Measurements from ENCODE around the gene CFAP77. TPM values are rescaled to one million over a fixed set of nuclear protein-coding genes. Genes with fewer than 3 reads are reported as not detected.

The CFAP77 gene
- total RNA-seq, 1 donor from 2014 or later = not detected

DNA sequence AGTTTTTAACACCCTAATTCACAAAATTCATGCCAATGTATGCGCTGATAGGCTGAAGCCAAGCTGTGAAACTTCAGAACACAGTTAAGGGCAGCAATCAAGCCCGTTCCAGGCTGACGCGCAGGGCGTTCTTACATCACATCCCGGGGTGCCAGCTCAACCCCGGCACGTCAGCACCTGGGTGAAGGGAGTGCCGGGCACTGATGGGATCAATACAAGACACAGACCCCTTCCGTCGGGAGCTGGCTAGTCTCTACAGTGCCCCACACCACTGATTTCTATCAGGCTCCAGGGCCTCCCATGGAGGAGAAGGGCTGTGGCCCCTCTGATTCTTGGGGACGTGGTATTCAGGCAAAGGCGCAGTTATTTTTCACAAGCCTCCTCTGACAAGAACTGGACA, 184.4 kb downstream of the CFAP77 start:
- ATAC-seq = no peak
- H3K4me3 ChIP-seq = no peak overlapping the region

DNA sequence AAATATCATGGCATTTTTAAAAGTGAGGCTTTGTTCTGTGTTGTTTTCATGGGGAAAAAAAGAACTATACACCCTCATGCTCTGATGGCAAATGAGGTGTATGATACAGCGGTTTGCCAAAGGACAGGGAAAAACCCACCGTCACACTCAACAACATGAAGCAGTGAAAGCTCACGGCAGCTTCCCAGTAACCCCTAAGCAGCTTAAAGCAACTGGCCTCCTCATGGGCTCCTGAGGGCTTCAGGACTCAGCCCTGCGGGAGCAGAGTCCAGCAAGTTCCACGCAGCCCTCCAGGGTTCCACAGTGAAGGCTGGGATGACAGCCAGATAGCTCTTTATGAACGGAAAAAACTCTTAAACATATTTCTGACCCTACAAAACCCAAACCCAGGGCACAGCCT, 185.3 kb downstream of the CFAP77 start:
- intact Hi-C loops (cut with DNase I) = no loop called here
- H3K4me3 ChIP-seq = no peak overlapping the region
- no peak overlapping the region for H3K27ac ChIP-seq
- H3K4me1 ChIP-seq = no peaks in the 10 kb centered on the region
- DNase-seq = no peak
- H3K36me3 ChIP-seq = peaks cover 20% of the 10 kb centered on the region
- H3K27me3 ChIP-seq = peaks cover 27% of the 10 kb centered on the region
- no peak for ATAC-seq
- H3K9me3 ChIP-seq = no peaks in the 10 kb centered on the region
- TF ChIP-seq, protein P1, sequence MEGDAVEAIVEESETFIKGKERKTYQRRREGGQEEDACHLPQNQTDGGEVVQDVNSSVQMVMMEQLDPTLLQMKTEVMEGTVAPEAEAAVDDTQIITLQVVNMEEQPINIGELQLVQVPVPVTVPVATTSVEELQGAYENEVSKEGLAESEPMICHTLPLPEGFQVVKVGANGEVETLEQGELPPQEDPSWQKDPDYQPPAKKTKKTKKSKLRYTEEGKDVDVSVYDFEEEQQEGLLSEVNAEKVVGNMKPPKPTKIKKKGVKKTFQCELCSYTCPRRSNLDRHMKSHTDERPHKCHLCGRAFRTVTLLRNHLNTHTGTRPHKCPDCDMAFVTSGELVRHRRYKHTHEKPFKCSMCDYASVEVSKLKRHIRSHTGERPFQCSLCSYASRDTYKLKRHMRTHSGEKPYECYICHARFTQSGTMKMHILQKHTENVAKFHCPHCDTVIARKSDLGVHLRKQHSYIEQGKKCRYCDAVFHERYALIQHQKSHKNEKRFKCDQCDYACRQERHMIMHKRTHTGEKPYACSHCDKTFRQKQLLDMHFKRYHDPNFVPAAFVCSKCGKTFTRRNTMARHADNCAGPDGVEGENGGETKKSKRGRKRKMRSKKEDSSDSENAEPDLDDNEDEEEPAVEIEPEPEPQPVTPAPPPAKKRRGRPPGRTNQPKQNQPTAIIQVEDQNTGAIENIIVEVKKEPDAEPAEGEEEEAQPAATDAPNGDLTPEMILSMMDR (IDR thresholded peaks at IDR 0.05) = no peak

More for the DNA sequence above, 184.4 kb downstream of the CFAP77 start:
- no peak overlapping the region for H3K27ac ChIP-seq
- peaks cover 36% of the 10 kb centered on the region for H3K27me3 ChIP-seq
- peaks cover 20% of the 10 kb centered on the region for H3K36me3 ChIP-seq
- no peaks in the 10 kb centered on the region for H3K9me3 ChIP-seq
- intact Hi-C loops (cut with DNase I) = no loop called here
- TF ChIP-seq, protein P1 (IDR thresholded peaks at IDR 0.05) = no peak
- H3K4me1 ChIP-seq = peaks cover 4% of the 10 kb centered on the region
- DNase-seq = no peak

DNA sequence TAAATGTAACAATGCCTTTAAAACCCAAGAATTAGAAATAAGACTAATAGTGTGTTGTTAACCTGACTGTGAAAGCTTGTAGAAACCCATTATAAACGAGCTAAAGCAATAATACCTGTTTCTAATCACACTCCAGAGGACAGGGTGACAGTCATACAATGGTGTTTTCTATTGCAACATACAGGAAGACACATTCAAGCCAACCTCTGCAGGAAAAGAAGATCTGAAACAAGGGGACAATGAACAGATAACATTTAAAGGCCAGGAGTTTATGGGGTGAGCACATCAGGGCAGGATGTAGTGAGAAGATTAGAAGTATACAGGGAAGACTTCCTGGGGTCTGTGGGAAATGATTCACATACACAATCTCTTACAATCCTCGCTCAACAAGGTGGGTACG, 186.2 kb downstream of the CFAP77 start:
- TF ChIP-seq, protein P1 (IDR thresholded peaks at IDR 0.05) = no peak
- Histone ChIP-seq H3K4me3 (no peak overlapping the region), H3K27ac (no peak overlapping the region), H3K4me1 (no peaks in the 10 kb centered on the region), H3K36me3 (peaks cover 20% of the 10 kb centered on the region), H3K27me3 (peaks cover 18% of the 10 kb centered on the region), H3K9me3 (no peaks in the 10 kb centered on the region)
- no peak for DNase-seq
- intact Hi-C loops (cut with DNase I) = no loop called here
- no peak for ATAC-seq

DNA sequence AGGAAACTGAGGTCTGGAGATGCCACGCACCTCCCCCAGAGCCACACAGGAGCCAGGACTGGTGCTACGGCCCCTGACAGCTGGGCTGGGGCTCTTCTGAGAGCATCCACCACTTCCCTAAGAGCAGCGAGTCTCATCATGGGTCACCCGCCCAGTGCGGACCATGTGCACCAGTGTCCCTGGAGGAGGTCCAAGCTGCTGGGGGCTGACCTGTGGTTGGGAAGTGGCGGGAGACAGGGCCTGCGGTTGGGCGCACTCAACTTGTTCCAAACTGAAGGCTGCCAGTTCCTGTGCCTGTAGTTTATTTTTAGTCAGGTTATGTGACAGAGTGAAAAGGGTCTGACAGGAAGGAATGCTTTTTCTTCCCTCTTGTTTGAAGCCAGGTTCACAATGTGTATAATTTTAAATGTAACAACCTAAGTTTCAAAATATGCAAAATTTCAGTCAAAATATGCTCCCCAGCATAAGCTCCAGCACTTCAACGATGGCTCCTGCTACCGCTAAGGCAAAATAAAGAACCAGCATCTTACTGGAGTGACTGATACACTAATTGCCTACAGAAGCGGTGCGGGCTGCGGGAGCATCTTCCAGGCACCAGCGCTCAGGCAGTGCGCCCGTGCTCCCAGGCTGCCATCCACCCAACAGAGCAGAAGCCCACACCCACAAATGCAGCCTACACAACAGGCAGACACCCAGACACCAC, 187.2 kb downstream of the CFAP77 start:
- TF ChIP-seq, protein P1 (IDR thresholded peaks at IDR 0.05) = no peak
- intact Hi-C loops (cut with DNase I) = no loop called here
- Histone ChIP-seq H3K27me3 (peaks cover 8% of the 10 kb centered on the region), H3K36me3 (peaks cover 20% of the 10 kb centered on the region), H3K27ac (no peak overlapping the region), H3K4me1 (no peaks in the 10 kb centered on the region), H3K9me3 (no peaks in the 10 kb centered on the region), H3K4me3 (no peak overlapping the region)
- DNase-seq = no peak
- ATAC-seq = peak; percentile 44

DNA sequence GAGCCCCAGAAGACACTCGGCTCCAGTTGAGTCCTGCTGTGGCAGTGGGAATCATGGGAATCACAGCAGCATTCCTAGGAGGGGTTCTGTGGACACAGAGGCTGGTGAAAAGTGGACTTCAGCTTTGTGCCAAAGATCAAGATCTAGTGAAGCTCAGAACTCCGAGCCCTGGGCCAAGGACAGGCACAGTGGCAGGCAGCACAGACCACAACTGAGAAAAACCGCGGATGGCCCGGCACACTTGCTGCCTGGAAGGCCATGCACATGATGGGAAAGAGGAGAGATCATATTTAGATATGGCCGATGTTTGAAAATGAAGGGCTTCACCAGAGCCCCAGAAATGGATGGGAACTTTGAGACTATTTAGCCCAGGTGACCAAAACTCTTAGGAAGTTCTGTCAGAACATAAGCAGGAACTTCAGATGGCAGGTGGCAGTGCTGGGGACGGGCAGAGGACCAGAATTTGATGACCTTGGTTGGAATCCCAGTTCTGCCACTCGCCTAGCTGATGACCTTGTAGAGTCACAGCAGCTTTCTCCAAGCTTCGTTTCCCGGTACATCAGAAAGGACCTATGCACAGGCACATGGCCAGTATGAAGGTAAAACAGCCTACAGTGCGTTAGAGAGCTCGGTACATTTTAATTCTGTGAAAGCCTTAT, 190.4 kb downstream of the CFAP77 start:
- DNase-seq = no peak

More for the DNA sequence above, 190.4 kb downstream of the CFAP77 start:
- Histone ChIP-seq H3K9me3 (no peaks in the 10 kb centered on the region), H3K27me3 (no peaks in the 10 kb centered on the region), H3K36me3 (peaks cover 15% of the 10 kb centered on the region), H3K4me3 (no peak overlapping the region), H3K4me1 (no peaks in the 10 kb centered on the region), H3K27ac (no peak overlapping the region)
- ATAC-seq = no peak
- TF ChIP-seq, protein P1 (IDR thresholded peaks at IDR 0.05) = no peak
- intact Hi-C loops (cut with DNase I) = no loop called here
